KMS-11 (cell line): ENCODE results near the gene DPY19L1.
"Not testable (repeated sequence)": the region's sequence is repeated elsewhere in the genome, so short reads cannot be mapped to it uniquely, and the experiment has no call there.

ENCODE experiments used
- H2AFZ ChIP-seq: fragments of 200-600 bp; sonication (generic); 2 replicates; pipeline ENCODE4 v1.6.1; 2016; ENCODE audit warnings: antibody characterized with exemption, mixed run types, low read depth
- H3K27ac ChIP-seq: fragments of 200-600 bp; sonication (generic); 2 replicates; pipeline ENCODE4 v1.6.1; 2016; ENCODE audit warnings: mild to moderate bottlenecking, mixed run types
- H3K27me3 ChIP-seq: fragments of 200-600 bp; sonication (generic); 2 replicates; pipeline ENCODE4 v1.6.1; 2017; ENCODE audit warnings: mild to moderate bottlenecking, low read depth, mixed run types, moderate library complexity; ENCODE audit not compliant: insufficient read depth
- H3K36me3 ChIP-seq: fragments of 200-600 bp; sonication (generic); 2 replicates; pipeline ENCODE4 v1.6.1; 2017; ENCODE audit warnings: mild to moderate bottlenecking, mixed run types; ENCODE audit not compliant: insufficient read depth
- H3K4me1 ChIP-seq: fragments of 200-600 bp; sonication (generic); 2 replicates; pipeline ENCODE4 v1.6.1; 2016; ENCODE audit warnings: mild to moderate bottlenecking, low read depth, mixed run types; ENCODE audit not compliant: poor library complexity, severe bottlenecking
- H3K4me2 ChIP-seq: fragments of 200-600 bp; sonication (generic); 2 replicates; pipeline ENCODE4 v1.7.0; 2016; ENCODE audit warnings: mild to moderate bottlenecking, mixed run types
- H3K4me3 ChIP-seq: fragments of 200-600 bp; sonication (generic); IDR thresholded peaks from 2 replicates; pipeline ENCODE4 v1.6.1; 2017; ENCODE audit warnings: low read depth, low read length, mixed read lengths; ENCODE audit not compliant: insufficient read depth
- H3K79me2 ChIP-seq: fragments of 200-600 bp; sonication (generic); 2 replicates; pipeline ENCODE4 v1.6.1; 2016; ENCODE audit warnings: low read depth, mixed run types; ENCODE audit not compliant: insufficient read depth
- H3K9ac ChIP-seq: fragments of 200-600 bp; sonication (generic); 2 replicates; pipeline ENCODE4 v1.6.1; 2016; ENCODE audit warnings: mild to moderate bottlenecking, mixed run types
- H4K20me1 ChIP-seq: fragments of 200-600 bp; sonication (generic); 2 replicates; pipeline ENCODE4 v1.6.1; 2016; ENCODE audit warnings: mild to moderate bottlenecking, mixed run types; ENCODE audit not compliant: insufficient read depth
- CTCF ChIP-seq: fragments of 200-600 bp; sonication (generic); conservative IDR thresholded peaks from 2 replicates; pipeline ENCODE4 v1.6.1; 2017; ENCODE audit warnings: low read depth, mild to moderate bottlenecking, antibody characterized with exemption, low read length, moderate library complexity, mixed read lengths

DPY19L1 gene

GRCh38 chr7:35037211-35037525 is at the start of gene DPY19L1:
Gene DPY19L1, minus strand, starts transcription at chr7:35037485. Its CDS starts 91 bp downstream, at chr7:35037394.
- no peaks in the 10 kb centered on the region for H3K36me3 ChIP-seq
- peaks cover 45% of the 10 kb centered on the region for H3K79me2 ChIP-seq
- no peaks in the 10 kb centered on the region for H4K20me1 ChIP-seq
- peaks cover 33% of the 10 kb centered on the region for H3K4me1 ChIP-seq
- peak within 1 kb of the TSS; percentile 90 for H2AFZ ChIP-seq
- H3K4me2 ChIP-seq, result peak within 1 kb of the TSS; percentile 96
- H3K4me3 ChIP-seq, result peak within 1 kb of the TSS; percentile 12
- TF ChIP-seq CTCF, result no peak
- no peaks in the 10 kb centered on the region for H3K27me3 ChIP-seq
- H3K9ac ChIP-seq, result peak within 1 kb of the TSS; percentile 58; the same call in 1 of the 2 replicates
- H3K27ac ChIP-seq, result peak within 1 kb of the TSS; percentile 42

GRCh38 chr7:35079517-35079916 is 42.2 kb upstream of the DPY19L1 start:
- not testable (repeated sequence) for H3K27ac ChIP-seq, H2AFZ ChIP-seq, H3K4me3 ChIP-seq, H3K36me3 ChIP-seq, H4K20me1 ChIP-seq, H3K79me2 ChIP-seq, H3K9ac ChIP-seq, H3K4me2 ChIP-seq, H3K4me1 ChIP-seq, H3K27me3 ChIP-seq

GRCh38 chr7:35074008-35074407 is 36.7 kb upstream of the DPY19L1 start:
- H3K27ac ChIP-seq, H3K4me3 ChIP-seq, H3K4me1 ChIP-seq, H3K27me3 ChIP-seq, H3K79me2 ChIP-seq, H3K36me3 ChIP-seq, H4K20me1 ChIP-seq, H3K4me2 ChIP-seq, H3K9ac ChIP-seq: not testable (repeated sequence)
- H2AFZ ChIP-seq, result peak overlapping the region; percentile 84

GRCh38 chr7:35072950-35073827 is 35.9 kb upstream of the DPY19L1 start:
- H3K79me2 ChIP-seq, H3K36me3 ChIP-seq, H4K20me1 ChIP-seq, H3K9ac ChIP-seq, H3K4me3 ChIP-seq, H3K27ac ChIP-seq, H3K4me1 ChIP-seq, H3K27me3 ChIP-seq: not testable (repeated sequence)
- peak overlapping the region; percentile 26; the same call in 1 of the 2 replicates for H3K4me2 ChIP-seq
- H2AFZ ChIP-seq, result peak overlapping the region; percentile 84
- peak; percentile 57 for TF ChIP-seq CTCF

GRCh38 chr7:35069084-35069483 is 31.8 kb upstream of the DPY19L1 start:
- H3K4me1 ChIP-seq, result peaks cover 12% of the 10 kb centered on the region
- not testable (repeated sequence) for H4K20me1 ChIP-seq, H2AFZ ChIP-seq, H3K4me2 ChIP-seq, H3K27me3 ChIP-seq, H3K27ac ChIP-seq, H3K4me3 ChIP-seq, H3K9ac ChIP-seq, H3K36me3 ChIP-seq, H3K79me2 ChIP-seq

- H2AFZ ChIP-seq, H3K4me3 ChIP-seq, H3K79me2 ChIP-seq, H3K4me1 ChIP-seq, H3K9ac ChIP-seq, H3K27ac ChIP-seq, H3K27me3 ChIP-seq, H3K4me2 ChIP-seq, H3K36me3 ChIP-seq, H4K20me1 ChIP-seq: not testable (repeated sequence)
These were observed 28.1 kb upstream of the DPY19L1 start for GRCh38 chr7:35065382-35065781.

GRCh38 chr7:35058571-35058970 is 21.3 kb upstream of the DPY19L1 start:
- H3K27me3 ChIP-seq, H3K4me2 ChIP-seq, H3K4me1 ChIP-seq, H3K9ac ChIP-seq, H2AFZ ChIP-seq, H3K79me2 ChIP-seq, H3K36me3 ChIP-seq, H4K20me1 ChIP-seq, H3K4me3 ChIP-seq, H3K27ac ChIP-seq: not testable (repeated sequence)

- H3K4me1 ChIP-seq, H3K4me3 ChIP-seq, H3K27me3 ChIP-seq, H3K9ac ChIP-seq, H3K4me2 ChIP-seq, H3K36me3 ChIP-seq, H4K20me1 ChIP-seq, H2AFZ ChIP-seq, H3K79me2 ChIP-seq, H3K27ac ChIP-seq: not testable (repeated sequence)
These were observed 20.5 kb upstream of the DPY19L1 start for GRCh38 chr7:35057505-35058451.
